Measurements from ENCODE around the gene NOC4L. TPM values are rescaled to one million over a fixed set of nuclear protein-coding genes. Genes with fewer than 3 reads are reported as not detected.

The NOC4L gene
- polyA plus RNA-seq, 1 of the 3 experiments (the other 2 are of a cell fraction): 12.9 TPM

DNA sequence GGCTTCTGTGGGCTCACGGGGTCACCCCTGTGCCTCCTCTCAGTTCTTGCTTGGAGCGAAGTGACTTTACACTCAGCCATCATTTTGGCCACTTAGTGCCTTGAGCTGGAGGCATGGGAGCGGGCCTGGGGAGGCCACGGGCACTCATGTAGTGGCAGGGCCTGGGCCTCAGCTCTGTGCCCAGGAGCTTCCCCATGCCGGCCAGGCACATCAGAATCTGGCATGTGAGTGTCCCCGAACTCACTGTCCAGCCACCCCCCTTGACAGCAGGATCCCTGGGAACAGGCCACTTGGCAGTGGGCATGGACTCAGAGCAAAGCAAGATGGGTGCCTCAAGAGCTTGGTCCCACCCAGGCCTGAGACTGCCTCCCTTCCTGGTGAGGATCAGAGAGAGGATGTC lies 29.6 kb upstream of the NOC4L start:
- Histone ChIP-seq H3K79me2 (ENCODE audit: insufficient read depth) (no peaks in the 10 kb centered on the region), H3F3A (replicated peaks; ENCODE audit: insufficient read depth) (no peaks in the 10 kb centered on the region), H3K4me3 (ENCODE audit: low read depth in 2 of 2, low read length in 1 of 2) (no peak overlapping the region), H2AFZ (ENCODE audit: low read depth) (no peak overlapping the region), H3K4me1 (ENCODE audit: control insufficient read depth in 1 of 2, insufficient read depth in 2 of 2, low read depth in 1 of 2, low read length in 1 of 2) (no peaks in the 10 kb centered on the region), H3K27ac (ENCODE audit: low read depth in 2 of 2, low read length in 1 of 2) (no peak overlapping the region), H4K20me1 (ENCODE audit: insufficient read depth) (no peaks in the 10 kb centered on the region), H3K4me2 (no peak overlapping the region), H3K9me3 (no peaks in the 10 kb centered on the region), H3K9me2 (no peaks in the 10 kb centered on the region), H3K27me3 (ENCODE audit: insufficient read depth) (no peaks in the 10 kb centered on the region), H3K9ac (no peak overlapping the region), H3K36me3 (replicated peaks in 1 of 2; ENCODE audit: control insufficient read depth in 1 of 2, insufficient read depth in 2 of 2, low read length in 1 of 2) (peaks cover 20 to 54% of the 10 kb centered on the region in 2 experiments)
- WGBS (ENCODE audit: low lambda C conversion rate): 96% methylated on average over 6 of the region's 6 CpGs
- TF ChIP-seq, protein P1, sequence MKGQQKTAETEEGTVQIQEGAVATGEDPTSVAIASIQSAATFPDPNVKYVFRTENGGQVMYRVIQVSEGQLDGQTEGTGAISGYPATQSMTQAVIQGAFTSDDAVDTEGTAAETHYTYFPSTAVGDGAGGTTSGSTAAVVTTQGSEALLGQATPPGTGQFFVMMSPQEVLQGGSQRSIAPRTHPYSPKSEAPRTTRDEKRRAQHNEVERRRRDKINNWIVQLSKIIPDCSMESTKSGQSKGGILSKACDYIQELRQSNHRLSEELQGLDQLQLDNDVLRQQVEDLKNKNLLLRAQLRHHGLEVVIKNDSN (IDR thresholded peaks at IDR 0.05; ENCODE audit: borderline replicate concordance, low read depth): no peak
- TF ChIP-seq CHD2 (IDR thresholded peaks at IDR 0.05; ENCODE audit: low read length, partially characterized antibody) (no peak), YY1 (IDR thresholded peaks at IDR 0.05; ENCODE audit: low read depth) (no peak), FOXJ3 (CRISPR knock-in tag; IDR thresholded peaks at IDR 0.05) (no peak), EZH2phosphoT487 (IDR thresholded peaks at IDR 0.05; ENCODE audit: borderline replicate concordance, low read depth) (no peak), RFX5 (IDR thresholded peaks at IDR 0.05; ENCODE audit: low read length) (no peak), GABPA (IDR thresholded peaks at IDR 0.05; ENCODE audit: low read depth) (no peak), TAF1 (IDR thresholded peaks at IDR 0.05; ENCODE audit: borderline replicate concordance, low read depth, low read length) (no peak), MEF2A (IDR thresholded peaks at IDR 0.05; ENCODE audit: borderline replicate concordance, low read depth) (no peak), USF2 (IDR thresholded peaks at IDR 0.05; ENCODE audit: borderline replicate concordance, low read depth, low read length) (no peak)
- TF ChIP-seq, protein P2, sequence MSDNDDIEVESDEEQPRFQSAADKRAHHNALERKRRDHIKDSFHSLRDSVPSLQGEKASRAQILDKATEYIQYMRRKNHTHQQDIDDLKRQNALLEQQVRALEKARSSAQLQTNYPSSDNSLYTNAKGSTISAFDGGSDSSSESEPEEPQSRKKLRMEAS (IDR thresholded peaks at IDR 0.05; ENCODE audit: low read depth): no peak
- TF ChIP-seq, protein P3, sequence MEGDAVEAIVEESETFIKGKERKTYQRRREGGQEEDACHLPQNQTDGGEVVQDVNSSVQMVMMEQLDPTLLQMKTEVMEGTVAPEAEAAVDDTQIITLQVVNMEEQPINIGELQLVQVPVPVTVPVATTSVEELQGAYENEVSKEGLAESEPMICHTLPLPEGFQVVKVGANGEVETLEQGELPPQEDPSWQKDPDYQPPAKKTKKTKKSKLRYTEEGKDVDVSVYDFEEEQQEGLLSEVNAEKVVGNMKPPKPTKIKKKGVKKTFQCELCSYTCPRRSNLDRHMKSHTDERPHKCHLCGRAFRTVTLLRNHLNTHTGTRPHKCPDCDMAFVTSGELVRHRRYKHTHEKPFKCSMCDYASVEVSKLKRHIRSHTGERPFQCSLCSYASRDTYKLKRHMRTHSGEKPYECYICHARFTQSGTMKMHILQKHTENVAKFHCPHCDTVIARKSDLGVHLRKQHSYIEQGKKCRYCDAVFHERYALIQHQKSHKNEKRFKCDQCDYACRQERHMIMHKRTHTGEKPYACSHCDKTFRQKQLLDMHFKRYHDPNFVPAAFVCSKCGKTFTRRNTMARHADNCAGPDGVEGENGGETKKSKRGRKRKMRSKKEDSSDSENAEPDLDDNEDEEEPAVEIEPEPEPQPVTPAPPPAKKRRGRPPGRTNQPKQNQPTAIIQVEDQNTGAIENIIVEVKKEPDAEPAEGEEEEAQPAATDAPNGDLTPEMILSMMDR (IDR thresholded peaks at IDR 0.05): no peak
- CTCF ChIA-PET: interaction anchor here (2.6 kb wide), 1 partner anchor 300 kb away, joined by 11 read pairs; no protein-coding TSS in a partner anchor
- POLR2A ChIA-PET: no interaction called here
- DNase-seq: no peak

DNA sequence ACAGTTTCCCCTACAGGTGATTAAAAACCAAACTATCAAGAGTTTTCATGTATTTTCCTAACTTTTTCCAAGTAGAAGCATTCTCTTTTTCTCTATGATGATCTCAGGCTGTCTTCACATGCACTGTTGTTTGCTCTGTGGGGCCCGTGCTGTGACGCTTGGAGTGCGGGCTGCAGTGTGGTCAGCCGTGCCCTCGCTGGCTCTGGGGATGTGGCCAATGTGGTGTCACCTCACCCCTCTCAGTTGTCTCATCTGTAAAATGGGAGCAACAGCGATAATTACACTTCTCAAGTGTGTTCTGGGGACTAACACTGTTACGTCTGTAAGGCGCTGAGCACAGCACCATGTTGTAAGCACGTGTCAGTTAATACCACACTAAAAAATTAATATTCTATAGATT lies 28.8 kb upstream of the NOC4L start:
- DNase-seq: no peak
- TF ChIP-seq CHD2 (IDR thresholded peaks at IDR 0.05; ENCODE audit: low read length, partially characterized antibody): no peak
- TF ChIP-seq USF2 (IDR thresholded peaks at IDR 0.05; ENCODE audit: borderline replicate concordance, low read depth, low read length): no peak
- H2AFZ ChIP-seq (ENCODE audit: low read depth): no peak overlapping the region
- H3K4me2 ChIP-seq: no peak overlapping the region
- ChIA-PET POLR2A (no interaction called here), CTCF (no interaction called here)
- no peak overlapping the region for H3K9ac ChIP-seq
- H3K9me3 ChIP-seq: no peaks in the 10 kb centered on the region
- no peaks in the 10 kb centered on the region for H3K9me2 ChIP-seq
- no peaks in the 10 kb centered on the region for H4K20me1 ChIP-seq (ENCODE audit: insufficient read depth)
- H3K79me2 ChIP-seq (ENCODE audit: insufficient read depth): no peaks in the 10 kb centered on the region
- WGBS (ENCODE audit: low lambda C conversion rate): 95% methylated on average over 9 of the region's 9 CpGs
- H3K27ac ChIP-seq (ENCODE audit: low read depth in 2 of 2, low read length in 1 of 2): no peak overlapping the region
- no peaks in the 10 kb centered on the region for H3K4me1 ChIP-seq (ENCODE audit: control insufficient read depth in 1 of 2, insufficient read depth in 2 of 2, low read depth in 1 of 2, low read length in 1 of 2)
- no peaks in the 10 kb centered on the region for H3F3A ChIP-seq (replicated peaks; ENCODE audit: insufficient read depth)
- peaks cover 20 to 57% of the 10 kb centered on the region in 2 experiments for H3K36me3 ChIP-seq (replicated peaks in 1 of 2; ENCODE audit: control insufficient read depth in 1 of 2, insufficient read depth in 2 of 2, low read length in 1 of 2)
- no peaks in the 10 kb centered on the region for H3K27me3 ChIP-seq (ENCODE audit: insufficient read depth)
- H3K4me3 ChIP-seq (ENCODE audit: low read depth in 2 of 2, low read length in 1 of 2): no peak overlapping the region

All from SK-N-SH (cell line).